Stimulated activated CD4-positive, alpha-beta T cell treated with anti-CD3 and anti-CD28 coated beads, TNF-alpha, amount 100 ng/mL, for 48 hours (primary cell): ENCODE measurements around the gene ZNF471.

Source experiments
- DNase-seq, 3 donors: peaks; one replicate each; pipeline ENCODE4 v3.0.0-alpha.2; 2020; ENCODE audit warnings: low read depth in 3 of 3

ZNF471 gene

DNA sequence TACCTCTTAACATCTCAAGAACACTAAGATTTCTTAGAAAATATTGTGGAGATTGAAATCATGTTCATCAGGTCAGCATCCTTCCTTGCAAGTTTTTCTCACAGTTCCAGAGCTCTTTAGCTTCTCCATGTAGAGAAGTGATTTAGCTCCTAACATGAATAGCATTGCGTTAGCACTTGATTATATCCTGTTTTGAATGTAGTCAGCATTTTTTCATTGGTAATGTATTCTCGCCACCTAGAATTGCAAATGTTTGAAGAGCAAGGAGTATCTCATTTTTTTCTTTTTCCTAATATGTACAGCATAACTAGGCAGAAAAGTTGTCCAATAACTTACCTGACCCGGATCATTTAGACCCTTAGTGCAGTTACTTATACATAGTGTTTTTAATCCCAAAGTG, 66.3 kb downstream of the ZNF471 start:
- no peak for DNase-seq

DNA sequence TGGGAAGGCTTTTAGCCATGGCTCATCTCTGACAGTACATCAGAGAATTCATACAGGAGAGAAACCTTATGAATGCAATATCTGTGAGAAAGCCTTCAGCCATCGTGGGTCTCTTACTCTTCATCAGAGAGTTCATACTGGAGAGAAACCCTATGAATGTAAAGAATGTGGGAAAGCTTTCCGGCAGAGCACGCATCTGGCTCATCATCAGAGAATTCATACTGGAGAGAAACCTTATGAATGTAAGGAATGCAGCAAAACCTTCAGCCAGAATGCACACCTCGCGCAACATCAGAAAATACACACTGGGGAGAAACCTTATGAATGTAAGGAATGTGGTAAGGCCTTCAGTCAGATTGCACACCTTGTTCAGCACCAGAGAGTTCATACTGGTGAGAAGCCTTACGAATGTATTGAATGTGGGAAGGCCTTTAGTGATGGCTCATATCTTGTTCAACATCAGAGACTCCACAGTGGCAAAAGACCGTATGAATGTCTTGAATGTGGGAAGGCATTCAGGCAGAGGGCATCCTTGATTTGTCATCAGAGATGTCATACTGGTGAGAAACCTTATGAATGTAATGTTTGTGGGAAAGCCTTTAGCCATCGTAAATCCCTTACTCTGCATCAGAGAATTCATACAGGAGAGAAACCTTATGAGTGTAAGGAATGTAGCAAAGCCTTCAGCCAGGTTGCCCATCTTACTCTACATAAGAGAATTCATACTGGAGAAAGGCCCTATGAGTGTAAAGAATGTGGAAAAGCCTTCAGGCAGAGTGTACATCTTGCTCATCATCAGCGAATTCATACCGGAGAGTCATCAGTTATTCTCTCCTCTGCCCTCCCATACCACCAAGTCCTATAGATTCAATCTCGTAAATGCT, 70.3 kb downstream of the ZNF471 start:
- DNase-seq, result no peak
